HG02798 (cell line): Measurements from ENCODE around the gene SLC25A13.
A peak's percentile ranks its signal among the peaks of the same experiment; 100 is the strongest.
"Not testable (repeated sequence)": the region's sequence is repeated elsewhere in the genome, so short reads cannot be mapped to it uniquely, and the experiment has no call there.

Experiments
- ATAC-seq: cut with Tn5 transposase; IDR thresholded peaks from one replicate; pipeline ENCODE4 v1.9.1; 2021; ENCODE audit warnings: mild to moderate bottlenecking; ENCODE audit not compliant: unreplicated experiment, poor library complexity

Gene SLC25A13, protein sequence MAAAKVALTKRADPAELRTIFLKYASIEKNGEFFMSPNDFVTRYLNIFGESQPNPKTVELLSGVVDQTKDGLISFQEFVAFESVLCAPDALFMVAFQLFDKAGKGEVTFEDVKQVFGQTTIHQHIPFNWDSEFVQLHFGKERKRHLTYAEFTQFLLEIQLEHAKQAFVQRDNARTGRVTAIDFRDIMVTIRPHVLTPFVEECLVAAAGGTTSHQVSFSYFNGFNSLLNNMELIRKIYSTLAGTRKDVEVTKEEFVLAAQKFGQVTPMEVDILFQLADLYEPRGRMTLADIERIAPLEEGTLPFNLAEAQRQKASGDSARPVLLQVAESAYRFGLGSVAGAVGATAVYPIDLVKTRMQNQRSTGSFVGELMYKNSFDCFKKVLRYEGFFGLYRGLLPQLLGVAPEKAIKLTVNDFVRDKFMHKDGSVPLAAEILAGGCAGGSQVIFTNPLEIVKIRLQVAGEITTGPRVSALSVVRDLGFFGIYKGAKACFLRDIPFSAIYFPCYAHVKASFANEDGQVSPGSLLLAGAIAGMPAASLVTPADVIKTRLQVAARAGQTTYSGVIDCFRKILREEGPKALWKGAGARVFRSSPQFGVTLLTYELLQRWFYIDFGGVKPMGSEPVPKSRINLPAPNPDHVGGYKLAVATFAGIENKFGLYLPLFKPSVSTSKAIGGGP

DNA sequence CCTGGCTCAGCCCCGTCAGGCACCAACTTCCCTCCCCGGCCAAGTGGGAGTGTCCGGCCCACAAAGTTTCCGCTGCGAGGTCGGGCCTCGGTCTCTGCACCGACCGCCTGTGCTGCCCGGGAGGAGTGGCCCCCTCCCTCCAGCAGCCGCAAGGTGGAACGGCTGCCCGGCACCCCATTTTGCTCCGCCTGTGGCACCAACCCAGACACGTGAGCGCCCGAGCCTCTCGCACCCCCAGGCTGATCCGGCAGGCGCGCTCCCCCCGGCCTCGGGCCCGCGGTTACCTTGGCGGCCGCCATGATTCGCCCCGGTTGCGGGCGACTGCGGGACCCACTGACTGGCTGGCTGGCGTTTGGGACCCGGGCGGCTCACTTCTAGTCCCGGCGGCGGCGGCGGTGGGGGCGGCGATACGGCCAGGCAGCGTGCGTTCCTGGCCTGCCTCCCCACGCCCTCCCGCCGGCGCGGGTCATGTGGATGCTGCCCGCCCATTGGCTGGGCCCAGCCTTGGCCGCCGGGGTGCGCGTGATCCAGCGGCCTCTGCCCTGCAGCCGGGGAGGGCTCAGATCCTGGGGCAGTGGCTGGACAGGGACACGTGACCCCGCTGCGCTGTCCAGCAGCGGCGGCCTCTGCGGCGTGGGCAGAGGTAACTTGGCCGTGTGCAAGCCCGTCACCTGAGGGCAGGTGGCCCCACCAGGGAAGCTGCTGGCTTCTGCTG, at the start of gene SLC25A13:
Gene SLC25A13, minus strand, starts transcription at position 441 of the 715 bp plus-strand sequence. Its CDS starts 142 bp downstream, at position 299.
- peak; percentile 89 for ATAC-seq

DNA sequence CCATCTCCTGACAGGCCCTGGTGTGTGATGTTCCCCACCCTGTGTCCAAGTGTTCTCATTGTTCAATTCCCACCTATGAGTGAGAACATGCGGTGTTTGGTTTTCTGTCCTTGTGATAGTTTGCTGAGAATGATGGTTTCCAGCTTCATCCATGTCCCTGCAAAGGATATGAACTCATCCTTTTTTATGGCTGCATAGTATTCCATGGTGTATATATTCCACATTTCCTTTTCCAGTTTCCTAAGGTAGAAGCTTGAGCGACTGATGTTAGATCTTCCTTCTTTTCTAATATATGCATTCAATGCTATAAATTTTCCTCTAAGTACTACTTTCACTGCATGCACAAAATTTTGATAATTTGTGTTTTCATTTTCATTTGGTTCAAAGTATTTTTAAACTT, 44.0 kb upstream of the SLC25A13 start:
- not testable (repeated sequence) for ATAC-seq

DNA sequence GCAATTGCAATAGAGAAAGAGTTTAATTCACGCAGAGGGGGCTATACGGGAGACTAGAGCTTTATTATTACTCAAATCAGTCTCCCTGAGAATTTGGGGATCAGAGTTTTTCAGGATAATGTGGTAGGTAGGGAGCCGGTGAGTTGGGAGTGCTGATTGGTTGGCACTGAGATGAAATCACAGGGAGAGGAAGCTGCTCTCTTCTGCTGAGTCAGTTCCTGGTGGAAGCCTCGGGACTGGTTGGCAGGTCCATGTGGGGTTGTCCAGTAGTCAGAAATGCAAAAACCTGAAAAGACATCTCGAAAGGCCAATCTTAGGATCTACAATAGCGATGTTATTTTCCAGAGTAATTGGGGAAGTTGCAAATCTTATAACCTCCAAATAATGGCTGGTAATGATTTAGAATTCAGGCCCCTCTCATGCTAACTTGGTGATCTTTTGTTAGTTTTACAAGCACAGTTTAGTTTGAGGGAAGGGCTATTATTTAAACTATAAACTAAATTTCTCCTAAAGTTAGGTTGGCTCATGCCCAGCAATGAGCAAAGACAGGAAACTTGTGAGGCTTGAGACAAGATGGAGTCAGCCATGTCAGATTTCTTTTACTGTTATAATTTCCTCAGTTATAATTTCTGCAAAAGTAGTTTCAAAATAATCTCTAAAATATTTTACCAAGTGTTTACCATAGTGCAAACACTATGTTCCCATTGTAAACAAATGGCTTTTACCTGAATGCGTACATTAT, 39.4 kb upstream of the SLC25A13 start:
- no peak for ATAC-seq

DNA sequence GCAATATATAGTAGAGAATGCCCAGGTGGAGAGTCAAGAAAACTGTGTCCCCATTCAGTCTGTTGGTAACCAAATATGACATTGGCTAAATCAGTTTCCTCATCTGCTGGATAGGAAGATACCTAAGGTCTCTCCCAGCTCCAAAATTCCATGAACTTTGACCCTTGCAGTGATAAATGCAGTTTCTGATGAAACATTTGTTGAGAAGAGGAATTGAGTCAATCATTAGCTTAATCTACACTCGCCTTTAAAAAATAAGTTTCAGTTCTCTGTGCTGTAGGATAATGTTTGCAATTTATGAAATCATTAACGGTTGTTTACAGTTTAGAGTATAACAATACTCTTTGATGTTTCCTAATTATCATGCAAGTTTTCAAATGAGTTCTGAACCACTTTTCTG, 38.0 kb upstream of the SLC25A13 start:
- no peak for ATAC-seq

DNA sequence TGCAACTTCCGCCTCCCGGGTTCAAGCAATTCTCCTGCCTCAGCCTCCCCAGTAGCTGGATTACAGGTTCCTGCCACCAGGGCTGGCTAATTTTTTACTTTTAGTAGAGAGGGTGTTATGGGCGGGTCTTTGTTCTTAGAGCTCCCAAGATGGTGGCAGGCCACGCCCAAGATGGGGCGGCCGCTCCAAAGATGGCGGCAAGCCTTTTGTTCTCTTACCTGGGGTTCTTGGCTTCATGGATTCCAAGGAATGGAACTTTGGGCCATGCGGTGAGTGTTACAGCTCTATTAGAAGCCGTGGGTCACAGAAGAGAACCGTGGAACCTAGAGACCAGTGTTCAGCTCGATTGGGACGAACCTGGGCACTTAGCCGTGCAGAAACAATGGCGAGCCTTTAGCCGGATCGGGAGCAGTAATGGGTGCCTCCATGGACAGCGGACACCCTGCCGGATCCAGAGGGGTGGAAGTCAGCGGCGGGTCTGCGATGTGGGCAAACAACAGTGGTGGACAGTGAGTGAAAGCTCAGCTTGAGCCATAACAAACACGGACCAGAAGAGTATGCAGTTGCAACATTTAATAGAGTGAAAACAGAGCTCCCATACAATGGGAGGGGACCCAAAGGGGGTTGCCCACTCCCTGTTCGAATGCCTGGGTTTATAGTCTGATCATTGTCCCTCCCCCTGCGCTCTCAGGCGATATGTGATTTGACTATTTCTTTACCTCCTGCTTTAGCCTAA, 36.5 kb upstream of the SLC25A13 start:
- ATAC-seq: not testable (repeated sequence)

DNA sequence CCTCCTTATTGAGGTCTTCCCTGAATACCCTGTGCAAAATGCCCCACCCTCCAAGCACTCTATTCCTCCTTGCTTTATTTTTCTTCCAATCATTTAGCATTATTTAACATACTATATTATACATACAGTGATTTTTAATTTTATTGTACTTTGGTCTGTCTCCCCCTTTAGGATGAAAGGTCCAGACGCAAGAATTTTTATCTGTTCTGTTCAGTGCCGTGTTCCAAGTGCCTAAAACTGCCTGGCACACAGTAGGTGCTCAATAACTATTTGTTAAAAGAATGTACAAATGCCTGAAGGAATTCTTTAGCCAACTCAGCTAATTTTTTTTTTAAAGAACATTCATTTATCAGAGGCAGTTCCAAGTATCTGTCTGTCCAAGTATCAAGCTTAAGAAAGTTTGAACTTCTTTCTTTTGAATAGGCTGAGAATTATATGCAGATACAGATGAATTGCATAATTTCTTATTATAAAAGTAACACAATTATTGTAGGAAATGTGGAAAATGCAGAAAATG, 34.1 kb upstream of the SLC25A13 start:
- ATAC-seq: no peak

DNA sequence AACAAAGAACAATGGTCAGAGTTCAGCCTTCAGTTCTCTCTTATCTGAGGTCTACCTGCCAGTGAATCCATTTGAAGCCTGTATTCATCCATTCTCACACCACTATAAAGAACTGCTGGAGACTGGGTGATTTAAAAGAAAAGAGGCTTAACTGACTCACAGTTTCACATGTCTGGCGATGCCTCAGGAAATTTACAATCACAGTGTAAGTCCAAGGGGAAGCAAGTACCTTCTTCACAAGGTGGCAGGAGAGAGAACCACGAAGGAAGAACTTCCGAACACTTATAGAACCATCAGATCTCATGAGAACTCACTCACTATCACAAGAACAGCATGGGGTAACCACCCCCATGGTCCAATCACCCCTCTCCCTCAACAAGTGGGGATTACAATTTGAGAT, 33.0 kb upstream of the SLC25A13 start:
- ATAC-seq: no peak

DNA sequence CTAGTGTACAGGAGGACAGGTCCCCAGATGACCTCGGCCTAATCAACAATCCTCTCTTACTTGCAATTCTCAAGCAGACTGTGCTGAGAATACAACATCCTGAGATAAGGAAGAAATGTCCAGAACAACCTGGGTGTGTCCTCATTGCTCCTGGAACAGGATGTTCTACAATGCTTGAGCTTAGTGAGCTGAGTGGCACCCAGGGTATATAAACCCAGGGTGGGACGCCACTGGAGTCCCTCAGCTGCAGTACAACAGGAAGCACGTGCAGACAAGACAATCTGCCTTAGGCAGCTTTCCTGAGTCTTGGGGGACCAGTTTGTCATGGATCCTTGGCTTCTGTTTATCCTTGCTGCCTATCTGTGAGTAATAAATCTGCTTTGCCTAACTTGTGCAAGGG, 27.7 kb upstream of the SLC25A13 start:
- no peak for ATAC-seq

DNA sequence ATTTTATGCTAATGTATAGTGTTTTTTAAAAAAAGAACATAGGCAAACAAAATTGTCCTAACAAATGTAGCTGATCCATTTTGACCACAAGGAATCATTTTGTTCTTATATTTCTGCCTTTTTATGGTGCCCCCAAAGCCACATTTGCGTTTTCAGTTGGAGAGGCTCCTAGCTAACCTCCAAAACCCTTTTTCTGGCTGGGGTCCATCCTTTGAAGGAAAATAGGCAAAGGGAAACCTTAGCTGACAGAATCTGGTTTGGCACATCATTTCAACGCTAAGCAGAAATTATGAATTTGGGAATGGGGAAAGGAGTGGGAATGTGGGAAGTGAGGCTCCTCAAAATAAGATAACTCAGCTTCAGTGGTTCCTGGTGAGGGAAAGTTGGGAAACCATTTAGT, 25.6 kb upstream of the SLC25A13 start:
- no peak for ATAC-seq

DNA sequence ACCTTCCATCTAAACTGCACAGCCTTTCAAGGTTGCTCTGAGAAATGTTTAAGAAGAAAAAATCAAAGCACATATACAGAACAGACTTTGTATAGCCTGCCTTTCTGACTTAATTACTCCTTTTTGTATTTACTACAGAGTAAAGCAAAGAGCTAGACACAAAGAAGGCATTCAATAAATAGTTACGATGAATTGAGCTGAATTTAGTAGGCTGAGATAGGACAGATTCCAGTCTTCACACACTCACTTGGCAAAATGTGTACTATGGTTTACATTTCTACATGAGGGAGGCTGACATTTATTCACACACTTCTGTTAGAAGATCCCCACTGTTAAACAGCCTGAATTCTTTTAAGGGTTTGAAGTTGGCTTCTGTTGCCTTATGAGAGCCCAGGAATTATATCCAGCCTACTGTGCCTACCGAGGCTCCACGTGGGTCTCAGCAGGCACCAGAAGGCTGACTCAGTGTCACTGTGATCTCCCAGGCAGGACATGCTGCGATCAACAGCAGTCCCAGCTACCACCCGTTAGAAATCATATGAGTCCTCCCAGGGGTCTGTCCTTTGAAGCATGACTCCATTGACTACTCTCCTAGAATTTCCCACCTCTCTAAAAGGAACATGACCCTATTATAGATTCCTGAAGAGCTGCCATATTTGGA, 24.5 kb upstream of the SLC25A13 start:
- no peak for ATAC-seq

DNA sequence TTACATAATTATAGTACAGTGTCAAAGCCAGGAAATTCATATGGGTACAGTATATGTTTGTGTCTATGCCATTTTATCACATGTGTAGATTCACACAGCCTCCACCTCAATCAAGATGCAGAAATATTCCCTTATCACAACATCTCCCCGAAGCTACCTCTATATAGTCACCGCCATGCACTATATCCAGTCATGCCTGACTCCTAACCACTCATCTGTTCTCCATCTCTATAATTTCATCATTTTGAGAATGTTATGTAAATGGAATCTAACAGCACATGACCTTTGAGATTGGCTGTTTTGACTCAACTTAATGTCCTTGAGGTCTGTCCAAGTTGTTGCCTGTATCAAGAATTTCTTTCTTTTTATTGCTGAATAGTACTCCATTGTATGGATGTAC, 22.3 kb upstream of the SLC25A13 start:
- no peak for ATAC-seq

DNA sequence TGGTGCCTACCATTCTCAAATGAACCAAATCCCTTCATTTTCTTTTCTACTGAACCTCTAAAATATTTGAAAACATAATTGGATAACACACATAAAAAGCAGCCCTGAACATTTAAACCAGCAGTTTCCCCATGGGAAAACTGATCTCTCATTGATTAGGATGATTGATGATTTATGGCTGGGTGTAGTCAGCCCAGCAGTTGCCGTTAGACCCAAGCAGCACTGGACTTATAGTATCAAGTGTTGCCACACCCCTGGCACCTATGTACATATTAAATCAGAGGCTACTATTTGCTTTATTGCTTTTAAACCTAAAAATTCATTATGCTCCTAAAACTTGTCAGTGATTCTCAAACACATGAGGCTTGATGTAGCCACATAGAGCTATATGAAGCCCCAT, 20.2 kb upstream of the SLC25A13 start:
- no peak for ATAC-seq

DNA sequence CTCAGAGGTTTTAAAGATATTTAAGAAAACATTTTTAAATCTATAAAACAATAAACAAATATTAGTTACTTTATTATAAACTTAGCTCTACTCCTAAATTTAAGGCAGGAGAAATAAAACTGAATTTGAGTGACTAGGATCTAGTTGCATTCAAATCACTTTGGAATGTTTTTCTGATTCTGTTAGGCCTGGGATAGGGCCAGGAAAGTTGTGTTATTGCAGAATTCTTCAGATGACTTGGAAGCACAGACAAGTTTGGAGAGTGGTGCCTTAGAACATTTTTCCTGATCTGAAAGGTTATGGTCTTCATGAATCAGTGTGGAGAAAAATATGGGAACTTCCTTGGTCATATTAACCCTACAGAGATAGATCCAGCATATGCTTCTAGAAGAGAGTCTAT, 15.6 kb upstream of the SLC25A13 start:
- no peak for ATAC-seq

DNA sequence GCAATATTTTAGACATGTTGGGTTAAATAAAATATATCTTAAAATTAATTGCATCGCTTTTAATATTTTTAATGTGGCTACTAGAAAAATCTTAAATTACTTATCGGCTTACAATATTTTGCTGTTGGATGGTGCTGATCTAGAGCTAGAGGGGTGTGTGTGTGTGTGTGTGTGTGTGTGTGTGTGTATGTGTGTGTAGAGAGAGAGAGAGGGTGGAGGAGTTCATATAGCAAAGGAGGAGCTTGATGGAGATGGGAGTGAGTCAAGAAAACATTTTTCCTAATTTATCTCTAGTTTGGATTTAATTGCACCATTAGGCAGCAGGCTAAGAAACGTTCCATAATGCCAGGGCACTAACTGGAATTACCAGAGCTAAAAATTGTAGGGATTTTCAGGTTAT, 10.4 kb upstream of the SLC25A13 start:
- no peak for ATAC-seq

DNA sequence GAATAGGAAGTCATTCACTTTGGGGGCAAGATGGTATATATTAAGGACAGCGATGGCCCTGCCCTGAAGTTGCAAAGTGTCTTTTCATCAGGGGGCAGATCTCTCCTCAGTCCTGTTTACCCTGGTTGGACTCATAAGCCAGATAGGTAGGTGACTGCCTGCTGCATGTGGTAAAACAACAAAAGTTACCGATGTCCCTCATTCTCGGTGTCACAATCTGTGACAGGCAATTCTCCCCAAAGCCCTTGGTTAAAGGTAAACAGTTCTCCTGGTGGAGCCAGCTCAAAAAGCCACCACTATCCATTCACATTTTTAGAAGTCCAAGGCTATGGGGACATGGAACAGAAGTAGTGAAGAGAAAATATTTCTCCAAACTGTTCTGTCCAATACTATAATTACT, 9.9 kb upstream of the SLC25A13 start:
- no peak for ATAC-seq

DNA sequence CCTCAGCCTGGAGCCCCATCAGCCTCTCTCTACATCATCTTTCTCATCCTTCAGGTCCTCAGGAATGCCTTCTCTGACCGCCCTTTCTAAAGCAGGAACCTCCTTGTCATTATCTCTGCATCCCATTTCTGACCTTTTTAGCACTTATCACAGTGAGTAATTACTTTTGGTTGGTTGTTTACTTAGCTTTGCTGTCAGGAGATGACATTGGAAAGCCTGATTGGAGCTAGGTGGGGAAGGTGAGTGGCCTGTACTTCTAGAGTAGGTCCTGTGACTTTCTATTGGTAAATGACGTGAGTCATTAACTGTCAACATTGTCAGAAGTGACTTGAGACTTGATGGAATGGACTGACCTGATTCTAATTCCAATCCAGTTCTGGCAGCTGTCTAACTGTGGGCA, 9.3 kb upstream of the SLC25A13 start:
- ATAC-seq: no peak

DNA sequence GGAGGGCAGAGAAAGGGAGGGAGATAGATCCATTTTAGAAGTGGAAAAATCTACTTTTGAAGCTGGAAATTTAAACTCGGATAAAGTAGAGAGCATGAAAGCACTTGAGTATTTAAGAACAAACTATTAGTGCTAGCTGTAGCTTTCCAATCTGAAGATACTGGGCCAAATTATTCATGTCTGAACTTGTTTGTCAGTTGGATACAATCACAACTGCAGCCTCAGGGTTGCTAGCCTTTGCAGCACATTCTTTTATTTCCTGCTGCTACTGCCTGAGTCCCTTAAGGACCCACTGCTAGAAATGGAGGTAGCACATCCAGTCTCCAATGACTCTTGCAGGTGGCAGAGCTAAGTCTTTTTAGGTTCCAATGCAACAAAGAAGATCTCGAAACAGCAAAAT, 8.3 kb upstream of the SLC25A13 start:
- no peak for ATAC-seq

DNA sequence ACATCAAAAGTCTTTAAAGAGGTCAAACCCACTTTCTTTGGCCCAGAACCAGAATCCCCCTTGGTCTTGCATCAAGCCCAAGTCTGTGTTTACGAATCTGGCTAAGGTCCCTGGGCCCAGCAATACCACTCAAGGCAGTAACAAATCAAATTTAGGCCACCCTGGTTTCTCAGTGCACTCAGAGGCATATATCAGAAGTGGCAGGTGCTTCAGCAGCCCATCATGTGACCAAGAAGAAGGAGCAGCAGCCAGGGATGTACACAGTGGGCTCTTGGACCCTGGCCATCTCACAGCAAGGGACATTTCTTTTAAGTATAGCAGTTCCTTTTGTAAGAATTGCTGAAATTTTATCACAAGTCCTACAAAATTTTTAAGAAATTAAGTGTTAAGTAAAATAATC, 7.3 kb upstream of the SLC25A13 start:
- ATAC-seq: no peak

DNA sequence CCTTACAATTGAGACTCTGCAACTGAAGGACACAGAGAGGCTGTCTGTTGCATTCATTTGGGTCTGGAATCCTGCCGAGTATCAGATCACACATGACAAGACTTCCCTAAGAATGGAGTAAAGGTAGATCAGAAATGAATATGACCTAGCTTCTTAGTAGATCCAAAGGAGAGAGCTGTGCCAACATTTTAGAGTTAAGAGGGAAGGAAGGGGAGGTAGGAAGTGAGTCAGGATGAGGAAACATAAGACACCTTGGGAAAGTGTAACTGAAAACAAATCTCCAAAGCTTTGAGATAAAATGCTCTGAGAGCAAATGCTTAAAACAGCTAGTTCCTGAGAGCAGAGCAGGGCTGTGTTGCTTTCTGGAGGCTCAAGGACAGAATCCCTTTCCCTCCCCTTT, 6.1 kb upstream of the SLC25A13 start:
- ATAC-seq: no peak
